ENCODE measurements around the gene BORCS6. TPM values are rescaled to one million over a fixed set of nuclear protein-coding genes. Genes with fewer than 3 reads are reported as not detected.

The BORCS6 gene
- total and polyA plus RNA-seq, 2 of the 4 experiments (the other 2 are of a cell fraction), result 2.7 to 3.3 TPM

DNA sequence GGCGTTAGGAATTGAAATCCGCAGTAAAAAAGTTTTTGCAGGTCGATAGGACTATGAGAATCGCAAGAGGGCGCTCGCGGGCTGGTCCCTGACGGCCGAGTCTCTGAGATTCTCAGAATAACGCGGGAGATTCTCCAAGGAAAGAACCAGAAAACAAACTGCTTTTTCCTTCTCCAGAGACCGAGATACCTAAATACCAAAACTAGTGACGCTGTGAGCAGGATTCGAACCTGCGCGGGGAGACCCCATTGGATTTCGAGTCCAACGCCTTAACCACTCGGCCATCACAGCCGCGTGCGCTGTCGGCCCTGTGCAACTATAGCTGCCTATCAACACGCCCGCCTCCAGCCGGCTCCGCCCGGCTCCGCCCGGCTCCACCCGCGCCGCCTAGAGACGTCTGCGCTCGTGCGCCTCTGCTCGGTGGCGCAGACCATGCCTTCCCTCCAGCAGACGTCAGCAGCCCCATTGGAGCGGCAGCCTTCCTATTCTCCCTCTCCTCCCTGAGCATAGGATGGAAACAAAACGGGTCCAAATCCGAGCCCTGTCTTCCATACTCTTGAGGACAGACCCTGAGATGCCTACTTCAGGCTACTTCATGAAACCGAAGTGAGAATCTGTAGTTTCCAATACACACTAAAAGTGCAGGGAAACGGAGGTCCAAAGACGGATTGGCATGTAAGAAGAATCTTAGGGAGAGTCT, 51.2 kb downstream of the BORCS6 start (continued):
- TF ChIP-seq, protein P1, sequence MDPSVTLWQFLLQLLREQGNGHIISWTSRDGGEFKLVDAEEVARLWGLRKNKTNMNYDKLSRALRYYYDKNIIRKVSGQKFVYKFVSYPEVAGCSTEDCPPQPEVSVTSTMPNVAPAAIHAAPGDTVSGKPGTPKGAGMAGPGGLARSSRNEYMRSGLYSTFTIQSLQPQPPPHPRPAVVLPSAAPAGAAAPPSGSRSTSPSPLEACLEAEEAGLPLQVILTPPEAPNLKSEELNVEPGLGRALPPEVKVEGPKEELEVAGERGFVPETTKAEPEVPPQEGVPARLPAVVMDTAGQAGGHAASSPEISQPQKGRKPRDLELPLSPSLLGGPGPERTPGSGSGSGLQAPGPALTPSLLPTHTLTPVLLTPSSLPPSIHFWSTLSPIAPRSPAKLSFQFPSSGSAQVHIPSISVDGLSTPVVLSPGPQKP (IDR thresholded peaks at IDR 0.05; ENCODE audit: borderline replicate concordance, low read depth, low read length), result no peak

DNA sequence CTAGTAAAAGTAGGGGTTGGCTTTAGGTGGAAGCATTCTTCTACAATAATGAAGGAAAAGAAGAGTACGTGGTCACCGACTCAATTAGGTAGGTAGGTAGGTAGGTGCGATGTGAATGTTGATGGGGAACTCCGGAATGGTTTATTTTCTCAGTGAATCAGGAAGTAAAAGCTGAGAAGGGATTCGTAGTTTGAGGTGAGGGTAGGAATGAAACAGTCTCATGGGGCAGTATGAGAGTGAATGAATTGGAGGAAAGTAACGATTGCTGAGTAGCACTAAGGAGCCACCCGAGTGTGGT, 51.7 kb downstream of the BORCS6 start:
- H2AFZ ChIP-seq (replicated peaks; ENCODE audit: low read length, poor library complexity), result peak overlapping the region; percentile 82
- no peak overlapping the region for H4K91ac ChIP-seq (ENCODE audit: insufficient read depth, low read depth, low read length)
- no peaks in the 10 kb centered on the region for H3K9me3 ChIP-seq (ENCODE audit: control insufficient read depth, insufficient read depth, low read length)
- peaks cover 10% of the 10 kb centered on the region for H3K9me1 ChIP-seq (ENCODE audit: insufficient read depth, low read length)
- no peaks in the 10 kb centered on the region for H3K27me3 ChIP-seq (ENCODE audit: control insufficient read depth, insufficient read depth, low read length)
- H3K23ac ChIP-seq (ENCODE audit: low read depth, low read length), result no peak overlapping the region; the same call in 1 of the 2 replicates
- H3K56ac ChIP-seq (ENCODE audit: extremely low read depth, insufficient read depth, low read length), result no peak overlapping the region
- no TSS peak for BruUV-seq (replicated peaks)
- H4K8ac ChIP-seq (ENCODE audit: low read depth in 2 of 2, low read length in 2 of 2), result peak overlapping the region in 1 of 2 experiments; percentile 39; a peak in 2 of 4 replicates
- no peak overlapping the region for H3K27ac ChIP-seq (ENCODE audit: insufficient read depth, low read length)
- peak overlapping the region; percentile 33; the same call in 1 of the 2 replicates for H3K4me3 ChIP-seq (ENCODE audit: insufficient read depth, low read depth, low read length)
- peak overlapping the region; percentile 1; the same call in 1 of the 2 replicates for H3K9ac ChIP-seq (ENCODE audit: low read depth, low read length)
- no peak overlapping the region for H2BK15ac ChIP-seq (ENCODE audit: low read depth, low read length)
- no peak overlapping the region for H2BK20ac ChIP-seq (ENCODE audit: low read depth, low read length)
- dilution Hi-C loops (cut with HindIII; ENCODE audit: low sequenced_read_pairs, unreplicated experiment) (no loop called here), in situ Hi-C loops (cut with MboI; ENCODE audit: low sequenced_read_pairs) (no loop called here), intact Hi-C loops (cut with micrococcal nuclease) (loop anchor here (1.0 to 5.0 kb wide), 5 partner anchors 13 to 162 kb away; no protein-coding TSS in a partner anchor)
- H4K5ac ChIP-seq (ENCODE audit: low read depth, low read length), result no peak overlapping the region
- no peak overlapping the region for H2AK9ac ChIP-seq (replicated peaks; ENCODE audit: low read depth, low read length, poor library complexity)
- no peaks in the 10 kb centered on the region for H3K79me1 ChIP-seq (ENCODE audit: low read depth in 1 of 2, low read length in 2 of 2)
- H2BK5ac ChIP-seq (ENCODE audit: low read depth, low read length, poor library complexity, severe bottlenecking), result no peak overlapping the region
- DNase-seq (no peak), ATAC-seq (ENCODE audit: low read depth) (no peak)
- WGBS, 2 experiments (ENCODE audit: extremely low coverage in 2 of 2, insufficient read length in 1 of 2), result 2% methylated on average over 7 of the region's 7 CpGs; no CpG with 5 or more reads in 1 of the 2 experiments
- peak overlapping the region; percentile 86 for H3K4me2 ChIP-seq (ENCODE audit: low read depth, low read length)
- H3K14ac ChIP-seq (replicated peaks; ENCODE audit: low read depth, low read length), result peak overlapping the region; percentile 26; the same call in 1 of the 2 replicates
- no peak overlapping the region for H3K18ac ChIP-seq (ENCODE audit: low read depth, low read length)
- no peak for TF ChIP-seq FOS (IDR thresholded peaks at IDR 0.05; ENCODE audit: low read depth, low read length)
- no peak for TF ChIP-seq MXI1 (IDR thresholded peaks at IDR 0.05; ENCODE audit: borderline replicate concordance, low read depth, low read length)
- TF ChIP-seq RAD21 (IDR thresholded peaks at IDR 0.05; ENCODE audit: low read length), result no peak
- TF ChIP-seq MAZ (IDR thresholded peaks at IDR 0.05; ENCODE audit: borderline replicate concordance, low read depth, low read length), result no peak
- no peak for TF ChIP-seq NFE2L2 (IDR thresholded peaks at IDR 0.05; ENCODE audit: low read depth, low read length)
- CTCF ChIA-PET, result interaction anchor here (0.6 to 4.6 kb wide), 4 partner anchors 18 to 83 kb away, joined by 3 to 24 read pairs (median 4); no protein-coding TSS in a partner anchor
- no peak overlapping the region for H2AK5ac ChIP-seq (ENCODE audit: low read depth, low read length)
- H3K36me3 ChIP-seq (ENCODE audit: control insufficient read depth, insufficient read depth, low read length), result peaks cover 15% of the 10 kb centered on the region
- H2BK120ac ChIP-seq (ENCODE audit: low read depth, low read length), result no peak overlapping the region
- POLR2A ChIA-PET (ENCODE audit: unreplicated experiment), result interaction anchor here (0.6 to 1.0 kb wide), 3 partner anchors 35 to 52 kb away, joined by 3 to 6 read pairs (median 5); partner anchors contain the start of gene BORCS6
- peaks cover 8% of the 10 kb centered on the region for H4K20me1 ChIP-seq (ENCODE audit: insufficient read depth, low read length)
- peaks cover 4% of the 10 kb centered on the region for H3K4me1 ChIP-seq (ENCODE audit: control insufficient read depth, insufficient read depth, low read length)
- H3K4ac ChIP-seq (ENCODE audit: low read depth, low read length), result no peak overlapping the region

Measured in IMR-90 (cell line).